ENCODE data around the gene MSANTD1.

Gene MSANTD1

DNA sequence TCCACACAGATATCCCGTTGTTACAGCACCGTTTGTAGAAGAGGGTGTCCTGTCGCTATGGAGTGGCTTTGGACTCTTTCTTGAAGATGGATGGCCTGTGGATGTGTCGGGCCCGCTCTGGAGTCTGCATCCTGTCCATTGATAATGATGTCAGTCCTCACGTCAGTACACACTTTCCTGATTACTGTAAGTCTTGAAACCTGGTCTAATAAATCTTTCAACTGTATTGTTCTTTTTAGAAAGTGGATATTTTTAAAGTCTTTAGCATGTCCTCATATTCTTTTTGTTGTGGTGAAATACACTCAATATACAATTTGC, 14.9 kb downstream of the MSANTD1 start:
- Histone ChIP-seq H3F3A (ENCODE audit: control insufficient read depth, insufficient read depth) (no peaks in the 10 kb centered on the region), H3K27ac (ENCODE audit: low read depth, low read length) (no peak overlapping the region), H3K79me2 (ENCODE audit: control insufficient read depth, low read length) (no peaks in the 10 kb centered on the region), H4K20me1 (ENCODE audit: control insufficient read depth, insufficient read depth, low read depth, low read length) (no peaks in the 10 kb centered on the region), H3K36me3 (ENCODE audit: control insufficient read depth, low read length) (no peaks in the 10 kb centered on the region), H3K4me1 (ENCODE audit: control insufficient read depth, low read length) (no peaks in the 10 kb centered on the region), H3K4me2 (ENCODE audit: low read length) (no peak overlapping the region), H3K9me3 (ENCODE audit: control insufficient read depth, insufficient read depth, low read length) (no peaks in the 10 kb centered on the region), H3K4me3 (ENCODE audit: low read length) (no peak overlapping the region), H3K27me3 (ENCODE audit: control insufficient read depth, low read length) (no peaks in the 10 kb centered on the region), H3K9me2 (replicated peaks; ENCODE audit: control insufficient read depth, low read length) (no peaks in the 10 kb centered on the region)
- no peak for TF ChIP-seq CTCF (IDR thresholded peaks at IDR 0.05; ENCODE audit: low read depth, low read length, poor library complexity, severe bottlenecking)
- TF ChIP-seq EZH2phosphoT487 (IDR thresholded peaks at IDR 0.05; ENCODE audit: borderline replicate concordance, low read length): no peak

- Histone ChIP-seq H3F3A (ENCODE audit: control insufficient read depth, insufficient read depth) (no peaks in the 10 kb centered on the region), H3K4me2 (ENCODE audit: low read length) (no peak overlapping the region), H3K4me1 (ENCODE audit: control insufficient read depth, low read length) (no peaks in the 10 kb centered on the region), H3K27ac (ENCODE audit: low read depth, low read length) (no peak overlapping the region), H3K9me2 (replicated peaks; ENCODE audit: control insufficient read depth, low read length) (no peaks in the 10 kb centered on the region), H3K79me2 (ENCODE audit: control insufficient read depth, low read length) (no peaks in the 10 kb centered on the region), H3K4me3 (ENCODE audit: low read length) (no peak overlapping the region), H3K9me3 (ENCODE audit: control insufficient read depth, insufficient read depth, low read length) (no peaks in the 10 kb centered on the region), H4K20me1 (ENCODE audit: control insufficient read depth, insufficient read depth, low read depth, low read length) (no peaks in the 10 kb centered on the region), H3K27me3 (ENCODE audit: control insufficient read depth, low read length) (no peaks in the 10 kb centered on the region), H3K36me3 (ENCODE audit: control insufficient read depth, low read length) (no peaks in the 10 kb centered on the region)
- TF ChIP-seq CTCF (IDR thresholded peaks at IDR 0.05; ENCODE audit: low read depth, low read length, poor library complexity, severe bottlenecking) (no peak), EZH2phosphoT487 (IDR thresholded peaks at IDR 0.05; ENCODE audit: borderline replicate concordance, low read length) (no peak)
These were observed 17.1 kb downstream of the MSANTD1 start for GRCh38 chr4:3266076-3266475.

GRCh38 chr4:3267576-3268394, 18.8 kb downstream of the MSANTD1 start:
- Histone ChIP-seq H3K9me3 (ENCODE audit: control insufficient read depth, insufficient read depth, low read length) (no peaks in the 10 kb centered on the region), H3K27me3 (ENCODE audit: control insufficient read depth, low read length) (no peaks in the 10 kb centered on the region), H3K9me2 (replicated peaks; ENCODE audit: control insufficient read depth, low read length) (no peaks in the 10 kb centered on the region), H3K36me3 (ENCODE audit: control insufficient read depth, low read length) (no peaks in the 10 kb centered on the region), H3K4me3 (ENCODE audit: low read length) (no peak overlapping the region), H3K4me1 (ENCODE audit: control insufficient read depth, low read length) (peaks cover 10% of the 10 kb centered on the region), H3K4me2 (ENCODE audit: low read length) (no peak overlapping the region), H4K20me1 (ENCODE audit: control insufficient read depth, insufficient read depth, low read depth, low read length) (no peaks in the 10 kb centered on the region), H3K27ac (ENCODE audit: low read depth, low read length) (no peak overlapping the region), H3K79me2 (ENCODE audit: control insufficient read depth, low read length) (no peaks in the 10 kb centered on the region), H3F3A (ENCODE audit: control insufficient read depth, insufficient read depth) (no peaks in the 10 kb centered on the region)
- TF ChIP-seq EZH2phosphoT487 (IDR thresholded peaks at IDR 0.05; ENCODE audit: borderline replicate concordance, low read length) (no peak), CTCF (IDR thresholded peaks at IDR 0.05; ENCODE audit: low read depth, low read length, poor library complexity, severe bottlenecking) (no peak)
